Measurements from ENCODE around the gene PTPRF.
"Not testable (repeated sequence)": the region's sequence is repeated elsewhere in the genome, so short reads cannot be mapped to it uniquely, and the experiment has no call there.

The PTPRF gene

DNA sequence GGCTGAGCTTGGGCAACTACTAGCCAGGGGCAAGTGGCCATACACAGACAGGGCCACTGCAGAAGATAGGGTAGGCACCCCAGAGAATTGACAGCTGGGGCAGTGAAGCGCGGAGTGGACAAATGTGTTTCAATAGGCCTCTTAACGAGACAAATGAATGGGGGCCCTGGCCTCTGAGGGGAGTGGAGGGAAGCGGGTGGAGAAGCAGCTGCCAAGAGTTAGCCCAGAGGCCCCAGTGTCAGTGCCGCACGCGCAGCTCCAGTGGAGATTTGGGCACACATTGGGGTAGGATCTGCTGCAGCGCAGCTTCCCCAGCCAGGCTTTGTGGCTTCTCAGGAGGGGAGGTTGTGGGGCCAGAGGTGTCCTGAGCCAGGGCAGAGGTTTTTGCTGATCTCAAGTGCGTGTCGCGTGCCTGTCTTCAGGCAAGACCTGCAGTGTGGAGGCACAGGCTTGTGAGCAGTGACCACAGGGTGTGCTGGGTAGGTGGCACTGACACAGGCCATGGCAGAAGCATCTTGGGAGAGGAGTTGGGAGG is 16.9 kb downstream of the PTPRF start:
- no peak overlapping the region for H3K4me3 ChIP-seq (ENCODE audit: low read depth in 1 of 2, low read length in 1 of 2)
- no peak overlapping the region for H3K27ac ChIP-seq
- H3K4me1 ChIP-seq (ENCODE audit: control insufficient read depth in 1 of 2, insufficient read depth in 1 of 2, low read depth in 1 of 2, low read length in 1 of 2), result peaks cover 6% of the 10 kb centered on the region in 2 experiments
- H3K9me3 ChIP-seq, result no peaks in the 10 kb centered on the region
- TF ChIP-seq, protein P1, sequence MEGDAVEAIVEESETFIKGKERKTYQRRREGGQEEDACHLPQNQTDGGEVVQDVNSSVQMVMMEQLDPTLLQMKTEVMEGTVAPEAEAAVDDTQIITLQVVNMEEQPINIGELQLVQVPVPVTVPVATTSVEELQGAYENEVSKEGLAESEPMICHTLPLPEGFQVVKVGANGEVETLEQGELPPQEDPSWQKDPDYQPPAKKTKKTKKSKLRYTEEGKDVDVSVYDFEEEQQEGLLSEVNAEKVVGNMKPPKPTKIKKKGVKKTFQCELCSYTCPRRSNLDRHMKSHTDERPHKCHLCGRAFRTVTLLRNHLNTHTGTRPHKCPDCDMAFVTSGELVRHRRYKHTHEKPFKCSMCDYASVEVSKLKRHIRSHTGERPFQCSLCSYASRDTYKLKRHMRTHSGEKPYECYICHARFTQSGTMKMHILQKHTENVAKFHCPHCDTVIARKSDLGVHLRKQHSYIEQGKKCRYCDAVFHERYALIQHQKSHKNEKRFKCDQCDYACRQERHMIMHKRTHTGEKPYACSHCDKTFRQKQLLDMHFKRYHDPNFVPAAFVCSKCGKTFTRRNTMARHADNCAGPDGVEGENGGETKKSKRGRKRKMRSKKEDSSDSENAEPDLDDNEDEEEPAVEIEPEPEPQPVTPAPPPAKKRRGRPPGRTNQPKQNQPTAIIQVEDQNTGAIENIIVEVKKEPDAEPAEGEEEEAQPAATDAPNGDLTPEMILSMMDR (IDR thresholded peaks at IDR 0.05), result no peak
- H3K36me3 ChIP-seq, result no peaks in the 10 kb centered on the region
- H3K27me3 ChIP-seq, result peaks cover 28% of the 10 kb centered on the region

DNA sequence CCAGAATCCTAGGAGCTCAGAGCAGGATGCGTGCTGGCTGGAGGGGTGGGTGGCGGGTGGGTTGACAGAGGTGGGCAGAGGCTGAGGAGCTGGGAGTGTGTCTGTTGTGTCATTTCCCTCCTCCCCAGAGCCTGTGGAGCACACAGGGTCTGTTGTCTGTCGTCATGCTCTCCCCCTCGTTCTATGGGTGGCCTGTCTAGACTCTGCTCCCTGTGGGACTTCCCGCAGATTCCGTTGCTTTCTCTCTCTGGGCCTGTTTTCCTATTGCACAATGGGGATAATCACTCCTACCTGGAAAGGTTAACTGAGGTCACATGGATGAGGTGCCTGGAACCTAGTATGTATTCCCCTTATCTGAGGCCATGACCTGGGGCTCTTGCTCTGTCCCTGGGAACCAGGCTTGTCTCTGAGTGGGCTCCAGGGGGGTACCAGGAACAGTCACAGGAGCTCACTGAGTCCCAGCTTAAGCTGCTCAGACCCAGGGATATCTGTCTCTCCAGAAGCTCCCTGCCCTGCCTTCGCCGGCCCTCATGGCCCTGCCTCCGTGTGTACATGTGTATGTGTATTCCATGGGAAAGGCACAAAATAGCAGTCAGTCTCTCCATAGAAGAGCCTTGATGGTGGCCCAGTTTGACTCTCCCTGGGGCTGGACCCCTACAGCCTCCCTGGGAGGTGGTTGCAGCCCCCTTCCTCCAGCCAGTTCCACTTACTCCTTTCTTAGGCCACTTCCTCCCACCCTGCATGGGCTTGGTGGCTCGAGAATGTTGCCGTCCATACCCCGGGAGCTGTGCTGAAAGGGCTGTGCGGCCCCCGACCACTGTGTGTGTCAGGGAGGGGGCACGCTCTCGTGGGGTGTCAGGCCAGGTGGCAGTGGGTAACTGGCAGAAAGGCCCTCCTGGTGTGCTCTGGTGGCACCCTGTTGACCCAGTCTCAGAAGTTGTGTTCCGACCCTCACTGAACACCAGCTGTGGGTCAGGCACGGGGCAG is 17.9 kb downstream of the PTPRF start:
- Histone ChIP-seq H3K36me3 (no peaks in the 10 kb centered on the region), H3K9me3 (no peaks in the 10 kb centered on the region), H3K27me3 (peaks cover 28% of the 10 kb centered on the region), H3K4me1 (ENCODE audit: control insufficient read depth in 1 of 2, insufficient read depth in 1 of 2, low read depth in 1 of 2, low read length in 1 of 2) (peaks cover 6% of the 10 kb centered on the region in 2 experiments), H3K27ac (no peak overlapping the region), H3K4me3 (ENCODE audit: low read depth in 1 of 2, low read length in 1 of 2) (no peak overlapping the region)
- TF ChIP-seq, protein P1 (IDR thresholded peaks at IDR 0.05), result no peak

DNA sequence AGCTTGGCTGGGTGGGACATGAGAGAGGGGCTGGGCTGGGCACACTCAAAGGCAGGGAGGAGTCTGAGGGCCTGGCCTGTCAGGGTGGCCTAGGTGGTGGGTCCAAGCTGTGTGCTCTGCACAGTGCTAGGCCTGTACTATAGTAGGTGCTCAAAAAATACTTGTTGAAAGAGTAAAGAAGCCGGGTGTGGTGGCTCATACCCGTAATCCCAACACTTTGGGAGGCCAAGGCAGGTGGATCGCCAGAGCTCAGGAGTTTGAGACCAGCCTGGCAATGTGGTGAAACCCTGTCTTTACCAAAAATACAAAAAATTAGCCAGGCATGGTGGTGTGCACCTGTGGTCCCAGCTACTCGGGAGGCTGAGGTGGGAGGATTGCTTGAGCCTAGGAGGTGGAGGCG is 18.7 kb downstream of the PTPRF start:
- H3K9me3 ChIP-seq; H3K4me3 ChIP-seq (ENCODE audit: low read depth in 1 of 2, low read length in 1 of 2); H3K4me1 ChIP-seq (ENCODE audit: control insufficient read depth in 1 of 2, insufficient read depth in 1 of 2, low read depth in 1 of 2, low read length in 1 of 2); H3K36me3 ChIP-seq; H3K27ac ChIP-seq: not testable (repeated sequence)
- H3K27me3 ChIP-seq, result peaks cover 28% of the 10 kb centered on the region

DNA sequence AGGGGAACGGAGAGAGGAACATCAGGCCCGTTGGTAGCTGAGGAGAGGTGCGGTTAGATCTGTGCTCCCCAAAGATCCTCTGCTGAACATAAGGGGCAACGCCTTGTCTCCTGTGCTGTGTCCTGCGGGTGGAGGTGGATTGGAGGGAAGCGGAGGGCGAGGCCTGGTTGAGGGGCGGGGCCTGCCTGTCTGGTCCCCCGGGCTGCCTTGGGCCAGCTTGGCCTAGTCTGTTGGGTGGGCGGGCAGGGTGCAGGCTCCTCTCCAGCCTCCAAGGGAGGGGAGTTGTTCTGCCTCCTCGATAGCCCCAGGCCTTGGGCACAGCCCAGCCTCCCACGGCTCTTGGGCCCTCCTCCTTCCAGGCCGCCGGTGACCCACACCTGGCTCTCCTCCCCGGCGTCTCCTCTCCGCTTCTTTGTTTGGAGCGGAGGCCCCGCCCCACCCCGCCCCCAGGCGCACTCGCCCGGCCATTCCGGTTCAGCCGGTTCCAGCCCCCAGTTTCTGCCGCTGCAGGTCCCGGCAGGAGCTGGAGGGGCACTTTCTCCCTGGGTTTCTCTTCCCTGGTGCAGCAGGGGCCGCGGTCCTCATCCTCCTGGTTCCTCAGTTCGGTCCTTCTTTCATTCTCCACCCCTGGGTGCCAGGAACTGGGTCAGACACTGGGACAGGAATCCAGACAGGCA is 19.4 kb downstream of the PTPRF start:
- peaks cover 28% of the 10 kb centered on the region for H3K27me3 ChIP-seq
- peak overlapping the region; percentile 34 to 38 for H3K4me3 ChIP-seq (ENCODE audit: low read depth in 1 of 2, low read length in 1 of 2)
- H3K4me1 ChIP-seq (ENCODE audit: control insufficient read depth in 1 of 2, insufficient read depth in 1 of 2, low read depth in 1 of 2, low read length in 1 of 2), result peaks cover 6% of the 10 kb centered on the region in 2 experiments
- H3K27ac ChIP-seq, result no peak overlapping the region
- no peaks in the 10 kb centered on the region for H3K9me3 ChIP-seq
- H3K36me3 ChIP-seq, result no peaks in the 10 kb centered on the region
- TF ChIP-seq, protein P1 (IDR thresholded peaks at IDR 0.05), result no peak

DNA sequence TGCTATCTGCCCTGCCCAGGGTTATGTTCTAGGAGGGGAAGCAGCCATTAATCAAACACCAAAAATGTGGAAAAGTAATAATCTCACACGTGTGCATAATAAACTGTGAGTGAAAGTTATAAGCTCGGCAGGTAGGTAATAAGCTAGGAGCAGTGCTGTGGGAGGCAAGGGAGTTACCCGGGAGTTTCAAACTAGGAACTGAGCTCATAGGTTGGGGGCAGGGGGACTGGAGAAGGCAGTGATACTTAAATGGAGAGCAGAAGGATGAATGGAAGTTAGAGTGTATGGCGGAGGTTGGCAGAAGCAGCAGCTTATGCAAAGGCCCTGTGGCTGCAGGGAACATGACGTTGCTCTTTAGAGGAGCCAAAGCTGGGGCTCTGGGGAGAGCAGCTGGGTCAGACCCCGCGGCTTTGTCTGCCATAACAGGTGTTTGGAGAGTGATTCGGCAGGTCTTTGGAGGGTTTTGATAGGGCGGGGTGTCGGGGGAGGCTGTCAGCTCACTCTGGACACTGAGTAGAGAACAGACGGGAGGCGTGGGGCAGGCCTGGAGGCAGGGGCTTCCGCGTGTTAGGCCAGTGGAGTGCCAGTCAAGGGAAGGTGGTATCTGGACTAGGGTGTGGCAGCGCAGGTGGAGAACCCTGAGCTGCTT is 20.0 kb downstream of the PTPRF start:
- Histone ChIP-seq H3K27ac (no peak overlapping the region), H3K9me3 (no peaks in the 10 kb centered on the region), H3K4me3 (ENCODE audit: low read depth in 1 of 2, low read length in 1 of 2) (peak overlapping the region; percentile 34 to 38), H3K27me3 (peaks cover 28% of the 10 kb centered on the region), H3K36me3 (no peaks in the 10 kb centered on the region), H3K4me1 (ENCODE audit: control insufficient read depth in 1 of 2, insufficient read depth in 1 of 2, low read depth in 1 of 2, low read length in 1 of 2) (peaks cover 6% of the 10 kb centered on the region in 2 experiments)
- TF ChIP-seq, protein P1 (IDR thresholded peaks at IDR 0.05), result no peak
